Astrocyte of the cerebellum (primary cell): Measurements from ENCODE around the gene MMAA.

Experiments
- DNase-seq: peaks from one replicate; pipeline ENCODE4 v3.0.0-alpha.2; 2011; ENCODE audit warnings: low read depth
- H3K4me3 ChIP-seq: 2 replicates; pipeline ENCODE4 v1.5.1; 2011; ENCODE audit warnings: mild to moderate bottlenecking, low read depth, low read length, moderate library complexity
- CTCF ChIP-seq: IDR thresholded peaks from 2 replicates; pipeline ENCODE4 v1.5.1; 2012; ENCODE audit warnings: low read length, low read depth, moderate library complexity, mild to moderate bottlenecking; ENCODE audit errors: missing control alignments
- in situ Hi-C: cut with HindIII; loops from 2 replicates; pipeline ENCODE4 v1.10.0; 2017; ENCODE audit warnings: low sequenced_read_pairs

The MMAA gene

GRCh38 chr4:145663194-145663593, 44.0 kb downstream of the MMAA start:
- no peak for TF ChIP-seq CTCF
- in situ Hi-C loops, result no loop called here
- no peak overlapping the region for H3K4me3 ChIP-seq
- DNase-seq, result no peak

- no peak for DNase-seq
- no peak for TF ChIP-seq CTCF
- in situ Hi-C loops, result no loop called here
- no peak overlapping the region for H3K4me3 ChIP-seq
Observed at GRCh38 chr4:145665773-145666172, 46.6 kb downstream of the MMAA start.

GRCh38 chr4:145670422-145670821, 51.2 kb downstream of the MMAA start:
- TF ChIP-seq CTCF, result no peak
- no peak overlapping the region for H3K4me3 ChIP-seq
- DNase-seq, result no peak
- in situ Hi-C loops, result no loop called here

GRCh38 chr4:145679520-145679919, 60.3 kb downstream of the MMAA start:
- no peak for TF ChIP-seq CTCF
- peak; percentile 72 for DNase-seq
- in situ Hi-C loops, result no loop called here
- H3K4me3 ChIP-seq, result no peak overlapping the region

GRCh38 chr4:145679991-145680455, 60.8 kb downstream of the MMAA start, which contains the start of gene C4orf51:
TSS of gene C4orf51 (plus strand) at chr4:145680146. CDS start at chr4:145680204, 58 bp downstream.
- in situ Hi-C loops, result no loop called here
- TF ChIP-seq CTCF, result no peak
- DNase-seq, result peak; percentile 23
- H3K4me3 ChIP-seq, result no peak within 1 kb of the TSS

GRCh38 chr4:145680902-145681301, 61.7 kb downstream of the MMAA start:
- no peak for TF ChIP-seq CTCF
- H3K4me3 ChIP-seq, result no peak overlapping the region
- in situ Hi-C loops, result no loop called here
- DNase-seq, result no peak

GRCh38 chr4:145681518-145681917, 62.3 kb downstream of the MMAA start:
- TF ChIP-seq CTCF, result no peak
- in situ Hi-C loops, result no loop called here
- DNase-seq, result no peak
- no peak overlapping the region for H3K4me3 ChIP-seq
